NK-92 (cell line): ENCODE measurements around the gene COX5A.

Experiments used
- DNase-seq: peaks from one replicate; lab custom pipeline; 2025; ENCODE audit not compliant: unreplicated experiment; lab: John Stamatoyannopoulos, UW

Gene COX5A

DNA sequence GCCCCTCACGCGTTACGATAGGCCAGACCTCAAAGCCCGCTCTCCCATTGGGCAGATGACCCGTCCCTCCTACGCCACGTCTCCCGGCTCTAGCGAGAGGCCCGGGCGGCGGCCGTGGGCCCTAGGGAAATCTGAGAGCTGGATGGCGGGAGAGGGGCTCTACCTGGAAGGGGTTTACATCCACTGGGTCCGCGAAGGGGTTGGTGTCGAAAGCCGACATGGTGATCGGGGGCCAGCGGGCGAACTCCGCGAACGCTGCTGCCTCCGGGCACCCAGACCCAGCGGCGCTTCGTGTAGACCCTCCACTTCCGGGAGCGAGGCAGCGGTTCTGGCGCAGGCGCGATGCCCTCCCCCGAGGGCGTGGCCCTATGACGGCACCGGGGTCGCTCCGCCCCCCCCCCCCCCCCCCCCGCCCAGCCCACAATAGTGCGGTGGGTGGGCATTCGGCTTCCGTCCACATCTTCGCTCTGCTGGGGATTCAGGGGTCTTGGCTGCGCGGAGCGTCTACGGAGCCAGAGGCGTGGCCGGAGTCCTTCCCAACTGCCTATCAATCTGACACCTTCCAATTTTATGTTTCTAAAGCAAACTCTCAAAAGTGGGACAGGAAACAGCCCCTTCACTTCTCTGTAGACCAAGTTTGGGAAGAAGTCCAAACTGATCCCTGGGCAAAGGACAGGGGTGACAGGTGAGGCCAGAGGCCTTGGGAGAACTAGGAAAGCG, 64.7 kb downstream of the COX5A start, which contains the start of gene SCAMP2:
Gene SCAMP2, minus strand, starts transcription at position 330 of the 720 bp plus-strand sequence. Its CDS starts 110 bp downstream, at position 220.
- DNase-seq = peak; percentile 66

DNA sequence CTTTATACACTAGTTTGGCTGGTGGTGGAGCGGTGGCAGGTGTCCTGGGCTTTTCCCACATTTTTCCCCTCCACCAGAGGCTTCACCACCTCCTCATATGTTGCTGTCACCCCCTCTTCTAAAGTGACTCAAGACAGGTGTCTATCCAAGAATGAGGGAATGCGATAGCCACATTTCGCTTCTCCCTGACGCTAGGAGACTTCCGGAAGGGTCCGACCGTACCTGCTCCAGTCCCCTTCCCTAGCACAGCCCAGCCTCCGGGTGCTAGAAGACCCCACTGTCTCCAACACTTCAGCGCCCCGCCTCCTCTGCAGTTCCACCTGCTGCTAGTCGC, 65.2 kb downstream of the COX5A start:
- DNase-seq = no peak

DNA sequence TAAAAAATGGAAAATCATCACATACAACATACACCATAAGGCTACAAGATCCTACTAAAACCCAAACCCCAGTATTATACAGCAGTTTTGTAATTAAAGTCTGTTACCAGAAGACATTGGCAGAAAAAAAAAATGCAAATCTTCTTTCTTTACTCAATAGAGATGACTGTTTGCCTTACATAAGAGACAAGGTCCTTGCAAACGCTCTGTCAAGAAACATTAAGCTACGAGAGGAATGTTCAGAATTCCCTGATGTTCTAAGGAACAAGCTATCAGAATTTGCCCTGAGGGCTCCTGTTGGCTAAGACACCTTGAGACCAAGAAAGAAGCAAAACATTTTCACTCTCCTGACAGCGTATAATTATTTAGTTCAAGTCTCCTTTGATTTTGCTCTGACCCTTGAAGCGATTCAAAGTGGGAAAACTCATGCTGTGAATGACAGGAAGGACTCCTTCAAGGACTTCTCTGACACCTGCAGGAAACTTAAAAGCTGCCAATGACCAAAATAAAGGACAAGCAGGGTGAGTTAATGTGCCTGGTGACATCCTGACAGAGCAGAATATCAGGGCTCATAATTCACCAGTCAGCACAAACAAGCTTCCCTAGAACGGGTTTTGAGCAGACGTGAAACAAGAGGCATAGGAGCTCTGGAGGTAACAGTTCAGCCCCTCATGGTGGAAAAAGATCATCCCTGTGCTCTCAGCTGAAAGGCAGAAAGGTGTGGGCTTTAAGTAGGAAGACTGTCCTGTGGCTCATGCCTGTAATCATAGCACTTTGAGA, 67.2 kb downstream of the COX5A start:
- no peak for DNase-seq
